GM15510 (cell line): Measurements from ENCODE around the gene RAPGEF1.

ENCODE experiments used
- POLR2A ChIP-seq: IDR thresholded peaks from 3 replicates; pipeline ENCODE4 v1.6.1; 2011; ENCODE audit warnings: borderline replicate concordance; ENCODE audit not compliant: insufficient read length; ENCODE audit errors: extremely low read depth

The RAPGEF1 gene

DNA sequence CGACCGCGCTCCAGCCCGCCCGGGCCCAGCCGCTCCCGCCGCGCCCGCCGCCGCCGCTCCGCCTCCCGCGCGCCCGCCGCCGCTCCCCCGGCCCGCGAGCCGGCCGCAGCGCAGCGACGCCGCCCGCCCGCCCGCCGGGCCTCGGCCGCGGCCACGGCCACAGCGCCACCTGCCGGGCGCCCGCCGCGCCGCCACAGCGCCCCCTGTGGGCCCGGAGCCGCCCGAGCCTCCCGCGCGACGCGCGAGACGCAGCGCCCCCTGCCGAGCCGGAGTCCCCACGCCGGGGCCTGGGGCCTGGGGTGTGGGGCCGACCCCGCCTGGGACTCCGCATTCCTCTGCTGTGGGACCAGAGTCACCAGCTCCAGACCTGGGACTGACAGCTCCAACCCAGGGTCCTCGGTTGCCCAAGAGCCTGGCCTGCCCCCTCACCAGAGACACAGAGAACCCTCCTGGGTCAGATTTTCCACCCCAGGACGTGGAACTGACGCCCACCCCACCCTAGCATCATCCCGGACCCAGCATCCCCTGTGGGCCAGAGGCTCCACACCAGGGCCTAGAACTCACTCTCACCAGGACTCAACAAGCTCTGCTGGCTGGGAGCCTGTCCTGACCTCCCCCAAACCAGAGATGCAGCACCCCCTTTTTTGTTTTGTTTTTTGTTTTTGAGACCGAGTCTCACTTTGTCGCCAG, at the start of gene RAPGEF1:
Gene RAPGEF1 (minus strand): TSS at position 118 of the 690 bp plus-strand sequence. CDS start 246 bp downstream, outside the sequence.
- TF ChIP-seq POLR2A = no peak

DNA sequence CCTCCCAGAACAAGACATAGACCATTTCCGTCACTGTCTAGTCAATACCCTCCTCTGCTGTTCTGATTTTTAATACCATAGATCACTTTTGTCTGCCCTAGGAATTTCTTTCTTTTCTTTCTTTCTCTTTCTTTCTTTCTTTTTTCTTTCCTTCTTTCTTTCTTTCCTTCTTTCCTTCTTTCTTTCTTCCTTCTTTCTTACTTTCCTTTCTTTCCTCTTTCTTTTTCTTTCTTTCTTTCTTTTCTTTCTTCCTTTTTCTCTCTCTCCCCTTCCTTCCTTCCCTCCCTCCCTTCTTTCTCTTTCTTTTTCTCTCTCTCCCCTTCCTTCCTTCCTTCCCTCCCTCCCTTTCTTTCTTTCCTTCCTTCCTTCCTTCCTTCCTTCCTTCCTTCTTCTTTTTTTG, 49.0 kb upstream of the RAPGEF1 start:
- no peak for TF ChIP-seq POLR2A

- TF ChIP-seq POLR2A = no peak
Measured at GRCh38 chr9:131787838-131788237, 48.0 kb upstream of the RAPGEF1 start.

GRCh38 chr9:131784748-131785501, 45.0 kb upstream of the RAPGEF1 start:
- no peak for TF ChIP-seq POLR2A

DNA sequence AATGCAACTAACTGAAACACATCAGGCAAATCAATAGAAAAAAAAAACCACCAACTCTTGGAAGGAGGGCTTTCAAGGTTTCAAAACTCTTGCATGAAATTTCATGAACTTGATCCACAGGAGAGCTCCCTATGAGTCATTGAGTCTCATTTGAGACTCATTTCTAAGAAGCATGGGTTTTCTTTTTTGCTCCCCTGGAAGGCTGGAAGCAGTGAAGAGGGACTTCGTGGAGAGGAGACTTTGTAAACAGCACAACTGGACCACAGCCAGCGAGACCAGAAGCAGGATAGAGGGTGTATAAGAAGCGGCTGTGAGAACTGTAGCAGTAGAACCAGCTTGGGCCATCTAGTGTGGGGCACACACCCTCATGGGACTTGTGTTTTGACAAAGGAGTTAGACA, 41.2 kb upstream of the RAPGEF1 start:
- TF ChIP-seq POLR2A = no peak

GRCh38 chr9:131776473-131776872, 36.6 kb upstream of the RAPGEF1 start:
- TF ChIP-seq POLR2A = no peak

GRCh38 chr9:131776036-131776435, 36.2 kb upstream of the RAPGEF1 start:
- no peak for TF ChIP-seq POLR2A

DNA sequence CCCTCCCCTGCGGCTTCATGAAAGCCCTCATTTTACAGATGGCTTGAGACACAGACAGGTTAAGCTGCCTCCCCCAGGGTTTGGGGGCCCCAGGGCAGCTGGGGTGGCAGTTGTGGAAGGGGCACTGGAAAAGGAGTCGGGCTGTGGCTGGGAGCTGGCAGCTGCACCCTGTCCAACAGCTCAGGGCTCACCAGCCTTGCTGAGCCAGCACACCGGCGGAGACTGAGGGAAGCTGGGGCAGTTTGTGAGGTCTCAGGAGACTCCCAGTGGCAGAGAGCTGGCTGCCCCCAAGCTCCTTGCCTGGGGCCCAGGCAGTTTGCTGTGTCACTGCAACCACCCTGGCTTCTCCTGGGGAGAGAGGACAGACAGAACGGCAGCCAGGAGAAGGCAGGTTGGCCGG, 34.8 kb upstream of the RAPGEF1 start:
- no peak for TF ChIP-seq POLR2A

DNA sequence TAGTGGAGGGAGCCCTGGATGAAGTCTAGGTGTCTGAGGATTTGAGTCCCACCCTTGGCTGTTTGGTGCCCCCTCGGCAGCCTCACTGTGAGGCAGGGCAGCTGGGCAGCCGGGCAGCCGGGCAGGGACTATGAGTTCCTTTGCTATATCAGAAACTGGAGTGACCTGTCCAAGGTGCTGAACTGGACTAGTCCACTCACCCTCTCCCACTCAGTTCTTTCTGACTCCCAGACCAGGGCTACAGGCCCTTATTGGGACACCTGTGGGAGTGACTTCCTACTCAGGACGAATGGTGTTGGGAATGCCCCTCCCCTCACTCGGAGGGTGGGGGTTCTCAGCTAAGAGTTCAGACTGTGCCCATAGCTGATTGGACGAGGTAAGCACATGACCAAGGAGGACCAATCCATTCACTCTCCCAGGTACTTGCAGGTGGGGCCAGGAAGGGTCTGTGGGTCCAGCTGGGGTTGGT, 34.1 kb upstream of the RAPGEF1 start:
- no peak for TF ChIP-seq POLR2A

- TF ChIP-seq POLR2A = no peak
Measured at GRCh38 chr9:131772940-131773339, 33.1 kb upstream of the RAPGEF1 start.

- no peak for TF ChIP-seq POLR2A
Measured at GRCh38 chr9:131771646-131772045, 31.8 kb upstream of the RAPGEF1 start.

DNA sequence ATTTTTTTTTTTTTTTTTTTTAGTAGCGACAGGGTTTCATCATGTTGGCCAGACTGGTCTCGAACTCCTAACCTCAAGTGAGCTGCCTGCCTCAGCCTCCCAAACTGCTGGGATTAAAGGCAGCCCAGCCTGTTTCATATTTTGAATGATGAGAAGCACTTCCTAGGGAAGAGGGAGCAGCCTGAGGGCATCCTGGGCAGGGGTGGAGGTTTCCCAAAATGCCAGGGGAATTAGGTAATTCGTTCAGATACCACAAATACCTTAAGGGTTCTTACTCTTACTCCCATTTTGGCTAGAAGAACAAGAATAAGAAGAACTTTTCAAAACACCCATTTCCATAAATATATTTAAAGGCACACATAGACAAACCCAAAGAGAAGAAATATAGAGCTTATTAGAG, 29.5 kb upstream of the RAPGEF1 start:
- TF ChIP-seq POLR2A = no peak

- TF ChIP-seq POLR2A = no peak
Measured at GRCh38 chr9:131764568-131764967, 24.7 kb upstream of the RAPGEF1 start.

- no peak for TF ChIP-seq POLR2A
Measured at GRCh38 chr9:131762356-131762932, 22.6 kb upstream of the RAPGEF1 start.

GRCh38 chr9:131759017-131759647, 19.3 kb upstream of the RAPGEF1 start:
- no peak for TF ChIP-seq POLR2A
